Progenitor cell of endocrine pancreas (in vitro differentiated cells): ENCODE data around the gene SYCN. TPM values are rescaled to one million over a fixed set of nuclear protein-coding genes. Genes with fewer than 3 reads are reported as not detected.
"Not testable (repeated sequence)": the region's sequence is repeated elsewhere in the genome, so short reads cannot be mapped to it uniquely, and the experiment has no call there.

Source experiments
- DNase-seq: peaks from one replicate; pipeline ENCODE4 v3.0.0; 2021; ENCODE audit warnings: low spot score; ENCODE audit not compliant: unreplicated experiment
- H3K27ac Mint-ChIP-seq: 2 replicates; pipeline ENCODE4 v1.8.0; 2021; ENCODE audit warnings: mild to moderate bottlenecking, moderate library complexity, mixed read lengths
- H3K27me3 Mint-ChIP-seq: 2 replicates; pipeline ENCODE4 v1.8.0; 2021; ENCODE audit warnings: mixed read lengths
- H3K36me3 Mint-ChIP-seq: 2 replicates; pipeline ENCODE4 v1.8.0; 2022; ENCODE audit warnings: mixed read lengths; ENCODE audit not compliant: insufficient read depth
- H3K4me1 Mint-ChIP-seq: 2 replicates; pipeline ENCODE4 v1.8.0; 2021; ENCODE audit warnings: low read depth, mixed read lengths
- H3K4me3 Mint-ChIP-seq: 2 replicates; pipeline ENCODE4 v1.8.0; 2021; ENCODE audit warnings: low read depth, mild to moderate bottlenecking, moderate library complexity, mixed read lengths
- H3K9me3 Mint-ChIP-seq: 2 replicates; pipeline ENCODE4 v1.8.0; 2021; ENCODE audit warnings: low read depth, mixed read lengths
- total RNA-seq: library from RNA; stranded (reverse); gene quantifications from 2 replicates; pipeline ENCODE4 v1.2.1, GENCODE V29; 2021
- TF ChIP-seq, protein P1 (sequence below): fragments of 200-600 bp; sonication (generic); IDR thresholded peaks from one replicate; pipeline ENCODE4 v1.5.0; 2021; ENCODE audit warnings: antibody characterized with exemption, mild to moderate bottlenecking; ENCODE audit not compliant: unreplicated experiment

SYCN gene
- total RNA-seq, 1 donor from 2014 or later, result not detected

DNA sequence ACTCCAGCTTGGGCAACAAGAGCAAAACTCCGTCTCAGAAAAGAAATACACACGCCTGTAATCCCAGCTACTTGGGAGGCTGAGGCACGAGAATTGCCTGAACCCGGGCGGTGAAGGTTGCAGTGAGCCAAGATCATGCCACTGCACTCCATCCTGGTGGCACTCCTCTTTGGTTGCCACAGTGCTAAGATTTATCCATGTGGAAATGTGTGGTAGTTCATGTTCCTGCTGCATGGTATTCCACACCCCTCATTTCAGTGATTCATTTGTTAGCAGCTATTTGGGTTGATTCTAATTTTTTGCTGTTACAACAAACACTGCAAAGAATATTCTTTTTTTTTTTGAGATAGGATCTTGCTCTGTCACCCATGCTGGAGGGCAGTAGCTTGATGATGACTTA, 28.6 kb upstream of the SYCN start:
- TF ChIP-seq, protein P1, sequence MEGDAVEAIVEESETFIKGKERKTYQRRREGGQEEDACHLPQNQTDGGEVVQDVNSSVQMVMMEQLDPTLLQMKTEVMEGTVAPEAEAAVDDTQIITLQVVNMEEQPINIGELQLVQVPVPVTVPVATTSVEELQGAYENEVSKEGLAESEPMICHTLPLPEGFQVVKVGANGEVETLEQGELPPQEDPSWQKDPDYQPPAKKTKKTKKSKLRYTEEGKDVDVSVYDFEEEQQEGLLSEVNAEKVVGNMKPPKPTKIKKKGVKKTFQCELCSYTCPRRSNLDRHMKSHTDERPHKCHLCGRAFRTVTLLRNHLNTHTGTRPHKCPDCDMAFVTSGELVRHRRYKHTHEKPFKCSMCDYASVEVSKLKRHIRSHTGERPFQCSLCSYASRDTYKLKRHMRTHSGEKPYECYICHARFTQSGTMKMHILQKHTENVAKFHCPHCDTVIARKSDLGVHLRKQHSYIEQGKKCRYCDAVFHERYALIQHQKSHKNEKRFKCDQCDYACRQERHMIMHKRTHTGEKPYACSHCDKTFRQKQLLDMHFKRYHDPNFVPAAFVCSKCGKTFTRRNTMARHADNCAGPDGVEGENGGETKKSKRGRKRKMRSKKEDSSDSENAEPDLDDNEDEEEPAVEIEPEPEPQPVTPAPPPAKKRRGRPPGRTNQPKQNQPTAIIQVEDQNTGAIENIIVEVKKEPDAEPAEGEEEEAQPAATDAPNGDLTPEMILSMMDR, result no peak
- Mint-ChIP-seq H3K4me1 (no peaks in the 10 kb centered on the region), H3K27me3 (peaks cover 54% of the 10 kb centered on the region), H3K27ac (no peak overlapping the region), H3K9me3 (no peaks in the 10 kb centered on the region), H3K36me3 (no peaks in the 10 kb centered on the region), H3K4me3 (no peak overlapping the region)
- DNase-seq, result no peak

GRCh38 chr19:39230096-39230764, 26.2 kb upstream of the SYCN start:
- Mint-ChIP-seq H3K27me3 (peaks cover 56% of the 10 kb centered on the region), H3K4me1 (no peaks in the 10 kb centered on the region), H3K36me3 (no peaks in the 10 kb centered on the region), H3K27ac (no peak overlapping the region), H3K4me3 (no peak overlapping the region), H3K9me3 (no peaks in the 10 kb centered on the region)
- TF ChIP-seq, protein P1, result no peak
- no peak for DNase-seq

GRCh38 chr19:39224910-39225309, 20.8 kb upstream of the SYCN start:
- no peak overlapping the region for H3K4me3 Mint-ChIP-seq
- TF ChIP-seq, protein P1, result no peak
- H3K27ac Mint-ChIP-seq, result no peak overlapping the region
- H3K27me3 Mint-ChIP-seq, result peaks cover 60% of the 10 kb centered on the region
- DNase-seq, result no peak
- H3K4me1 Mint-ChIP-seq, result no peaks in the 10 kb centered on the region
- H3K36me3 Mint-ChIP-seq, result no peaks in the 10 kb centered on the region
- no peaks in the 10 kb centered on the region for H3K9me3 Mint-ChIP-seq

DNA sequence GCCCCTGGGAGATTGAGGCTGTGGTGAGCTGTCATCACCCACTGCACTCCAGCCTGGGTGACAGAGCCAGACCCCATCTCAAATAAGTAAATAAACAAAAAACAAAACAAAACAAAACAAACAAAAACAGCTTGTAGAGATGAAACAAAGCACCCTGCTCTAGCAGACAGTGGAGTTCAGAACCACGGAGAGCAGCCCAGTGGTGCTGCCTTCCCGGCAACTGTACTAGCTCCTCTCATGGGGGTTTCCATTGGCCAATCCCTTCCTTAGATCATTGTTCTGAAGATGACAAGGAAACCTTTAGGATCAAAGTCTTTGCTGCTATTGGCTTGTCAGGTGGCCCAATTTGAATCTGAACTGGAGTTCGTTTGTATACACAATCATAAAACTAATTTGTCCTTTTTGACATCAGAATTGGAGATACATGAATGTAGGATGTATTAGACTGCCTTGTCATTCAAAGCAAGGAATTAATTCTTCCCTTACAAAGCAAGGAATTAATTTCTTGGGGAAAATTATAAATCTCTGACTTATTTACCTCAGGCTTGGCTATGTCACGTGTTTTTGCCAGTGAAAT, 19.7 kb upstream of the SYCN start:
- H3K9me3 Mint-ChIP-seq, result no peaks in the 10 kb centered on the region
- no peak overlapping the region for H3K4me3 Mint-ChIP-seq
- peaks cover 61% of the 10 kb centered on the region for H3K27me3 Mint-ChIP-seq
- no peaks in the 10 kb centered on the region for H3K36me3 Mint-ChIP-seq
- no peaks in the 10 kb centered on the region for H3K4me1 Mint-ChIP-seq
- TF ChIP-seq, protein P1, result no peak
- DNase-seq, result no peak
- H3K27ac Mint-ChIP-seq, result no peak overlapping the region

- H3K4me3 Mint-ChIP-seq, H3K27ac Mint-ChIP-seq, H3K4me1 Mint-ChIP-seq, DNase-seq, H3K9me3 Mint-ChIP-seq, H3K36me3 Mint-ChIP-seq: not testable (repeated sequence)
- H3K27me3 Mint-ChIP-seq, result peaks cover 52% of the 10 kb centered on the region
Observed at GRCh38 chr19:39219108-39219507, 15.0 kb upstream of the SYCN start.
